HEK293 (cell line): ENCODE data around the gene CTRB1.

Experiments used
- ZNF302 ChIP-seq: fragments of 450-650 bp; formaldehyde crosslinking; IDR thresholded peaks from 2 replicates; pipeline ENCODE4 v1.5.1; 2016; ENCODE audit warnings: missing biosample characterization, missing genetic modification characterization, low read depth
- ZNF37A ChIP-seq: fragments of 450-650 bp; IDR thresholded peaks from 2 replicates; pipeline ENCODE4 v1.5.1; 2018; ENCODE audit warnings: missing biosample characterization, missing genetic modification characterization
- ZNF580 ChIP-seq: fragments of 450-650 bp; formaldehyde crosslinking; IDR thresholded peaks from 2 replicates; pipeline ENCODE4 v1.5.1; 2016; ENCODE audit warnings: missing biosample characterization, missing genetic modification characterization
- ZNF843 ChIP-seq: fragments of 450-650 bp; formaldehyde crosslinking; IDR thresholded peaks from 2 replicates; pipeline ENCODE4 v1.5.1; 2016; ENCODE audit warnings: missing biosample characterization, missing genetic modification characterization
- TF ChIP-seq, protein P1 (sequence below): fragments of 450-650 bp; formaldehyde crosslinking; IDR thresholded peaks from 2 replicates; pipeline ENCODE4 v1.5.1; 2016; ENCODE audit warnings: missing biosample characterization, missing genetic modification characterization
- TF ChIP-seq, protein P2 (sequence below): fragments of 450-650 bp; formaldehyde crosslinking; IDR thresholded peaks from 2 replicates; pipeline ENCODE4 v1.5.1; 2017; ENCODE audit warnings: missing biosample characterization, missing genetic modification characterization
- TF ChIP-seq, protein P3 (sequence below): fragments of 450-650 bp; formaldehyde crosslinking; IDR thresholded peaks from 2 replicates; pipeline ENCODE4 v1.5.1; 2016; ENCODE audit warnings: missing biosample characterization, missing genetic modification characterization

- TF ChIP-seq, protein P1, sequence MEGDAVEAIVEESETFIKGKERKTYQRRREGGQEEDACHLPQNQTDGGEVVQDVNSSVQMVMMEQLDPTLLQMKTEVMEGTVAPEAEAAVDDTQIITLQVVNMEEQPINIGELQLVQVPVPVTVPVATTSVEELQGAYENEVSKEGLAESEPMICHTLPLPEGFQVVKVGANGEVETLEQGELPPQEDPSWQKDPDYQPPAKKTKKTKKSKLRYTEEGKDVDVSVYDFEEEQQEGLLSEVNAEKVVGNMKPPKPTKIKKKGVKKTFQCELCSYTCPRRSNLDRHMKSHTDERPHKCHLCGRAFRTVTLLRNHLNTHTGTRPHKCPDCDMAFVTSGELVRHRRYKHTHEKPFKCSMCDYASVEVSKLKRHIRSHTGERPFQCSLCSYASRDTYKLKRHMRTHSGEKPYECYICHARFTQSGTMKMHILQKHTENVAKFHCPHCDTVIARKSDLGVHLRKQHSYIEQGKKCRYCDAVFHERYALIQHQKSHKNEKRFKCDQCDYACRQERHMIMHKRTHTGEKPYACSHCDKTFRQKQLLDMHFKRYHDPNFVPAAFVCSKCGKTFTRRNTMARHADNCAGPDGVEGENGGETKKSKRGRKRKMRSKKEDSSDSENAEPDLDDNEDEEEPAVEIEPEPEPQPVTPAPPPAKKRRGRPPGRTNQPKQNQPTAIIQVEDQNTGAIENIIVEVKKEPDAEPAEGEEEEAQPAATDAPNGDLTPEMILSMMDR = no peak
- TF ChIP-seq, protein P2, sequence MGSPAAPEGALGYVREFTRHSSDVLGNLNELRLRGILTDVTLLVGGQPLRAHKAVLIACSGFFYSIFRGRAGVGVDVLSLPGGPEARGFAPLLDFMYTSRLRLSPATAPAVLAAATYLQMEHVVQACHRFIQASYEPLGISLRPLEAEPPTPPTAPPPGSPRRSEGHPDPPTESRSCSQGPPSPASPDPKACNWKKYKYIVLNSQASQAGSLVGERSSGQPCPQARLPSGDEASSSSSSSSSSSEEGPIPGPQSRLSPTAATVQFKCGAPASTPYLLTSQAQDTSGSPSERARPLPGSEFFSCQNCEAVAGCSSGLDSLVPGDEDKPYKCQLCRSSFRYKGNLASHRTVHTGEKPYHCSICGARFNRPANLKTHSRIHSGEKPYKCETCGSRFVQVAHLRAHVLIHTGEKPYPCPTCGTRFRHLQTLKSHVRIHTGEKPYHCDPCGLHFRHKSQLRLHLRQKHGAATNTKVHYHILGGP (tag by site-specific recombination) = no peak
- TF ChIP-seq ZNF580 (tag by site-specific recombination) (no peak), ZNF302 (tag by site-specific recombination) (no peak), ZNF37A (tag by site-specific recombination) (no peak), ZNF843 (tag by site-specific recombination) (no peak)
- TF ChIP-seq, protein P3, sequence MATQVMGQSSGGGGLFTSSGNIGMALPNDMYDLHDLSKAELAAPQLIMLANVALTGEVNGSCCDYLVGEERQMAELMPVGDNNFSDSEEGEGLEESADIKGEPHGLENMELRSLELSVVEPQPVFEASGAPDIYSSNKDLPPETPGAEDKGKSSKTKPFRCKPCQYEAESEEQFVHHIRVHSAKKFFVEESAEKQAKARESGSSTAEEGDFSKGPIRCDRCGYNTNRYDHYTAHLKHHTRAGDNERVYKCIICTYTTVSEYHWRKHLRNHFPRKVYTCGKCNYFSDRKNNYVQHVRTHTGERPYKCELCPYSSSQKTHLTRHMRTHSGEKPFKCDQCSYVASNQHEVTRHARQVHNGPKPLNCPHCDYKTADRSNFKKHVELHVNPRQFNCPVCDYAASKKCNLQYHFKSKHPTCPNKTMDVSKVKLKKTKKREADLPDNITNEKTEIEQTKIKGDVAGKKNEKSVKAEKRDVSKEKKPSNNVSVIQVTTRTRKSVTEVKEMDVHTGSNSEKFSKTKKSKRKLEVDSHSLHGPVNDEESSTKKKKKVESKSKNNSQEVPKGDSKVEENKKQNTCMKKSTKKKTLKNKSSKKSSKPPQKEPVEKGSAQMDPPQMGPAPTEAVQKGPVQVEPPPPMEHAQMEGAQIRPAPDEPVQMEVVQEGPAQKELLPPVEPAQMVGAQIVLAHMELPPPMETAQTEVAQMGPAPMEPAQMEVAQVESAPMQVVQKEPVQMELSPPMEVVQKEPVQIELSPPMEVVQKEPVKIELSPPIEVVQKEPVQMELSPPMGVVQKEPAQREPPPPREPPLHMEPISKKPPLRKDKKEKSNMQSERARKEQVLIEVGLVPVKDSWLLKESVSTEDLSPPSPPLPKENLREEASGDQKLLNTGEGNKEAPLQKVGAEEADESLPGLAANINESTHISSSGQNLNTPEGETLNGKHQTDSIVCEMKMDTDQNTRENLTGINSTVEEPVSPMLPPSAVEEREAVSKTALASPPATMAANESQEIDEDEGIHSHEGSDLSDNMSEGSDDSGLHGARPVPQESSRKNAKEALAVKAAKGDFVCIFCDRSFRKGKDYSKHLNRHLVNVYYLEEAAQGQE (tag by site-specific recombination) = no peak
These were observed 39.4 kb downstream of the CTRB1 start for GRCh38 chr16:75257886-75258806.
